T-helper 1 cell treated with Interleukin-12 subunit alpha and Interleukin-12 subunit beta and Interleukin-4 antibody, amounts not matched to agents 30 μg/mL and 1 μg/mL, for 36 hours (primary cell): ENCODE measurements around the gene HYAL1.
A peak's percentile ranks its signal among the peaks of the same experiment; 100 is the strongest.

Experiments used
- H3K27ac Mint-ChIP-seq: one replicate; pipeline ENCODE4 v1.8.0; 2021; ENCODE audit warnings: mild to moderate bottlenecking, mixed read lengths
- H3K27me3 Mint-ChIP-seq: one replicate; pipeline ENCODE4 v1.8.0; 2021; ENCODE audit warnings: low read depth, mixed read lengths
- H3K36me3 Mint-ChIP-seq: one replicate; pipeline ENCODE4 v1.8.0; 2021; ENCODE audit warnings: low read depth, mixed read lengths
- H3K4me1 Mint-ChIP-seq: one replicate; pipeline ENCODE4 v1.8.0; 2021; ENCODE audit warnings: low read depth, mixed read lengths
- H3K4me3 Mint-ChIP-seq: one replicate; pipeline ENCODE4 v1.8.0; 2021; ENCODE audit warnings: mild to moderate bottlenecking, moderate library complexity, mixed read lengths
- H3K9me3 Mint-ChIP-seq: one replicate; pipeline ENCODE4 v1.8.0; 2021; ENCODE audit warnings: mixed read lengths

Gene HYAL1

DNA sequence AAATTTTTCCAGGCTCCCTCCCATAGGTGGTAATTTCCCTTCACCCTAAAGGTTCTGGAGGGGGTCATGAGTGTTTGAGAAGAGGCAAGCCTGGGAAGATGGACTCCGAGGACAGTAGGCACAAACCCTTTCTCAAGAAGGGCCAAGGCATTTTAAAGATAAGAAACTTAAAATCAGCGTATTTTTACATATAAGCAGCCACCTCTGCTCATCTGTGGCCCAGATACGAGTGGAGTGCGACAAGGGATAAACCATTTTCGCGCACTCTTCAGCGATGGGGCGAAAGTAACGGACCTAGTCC, 36.7 kb upstream of the HYAL1 start:
- Mint-ChIP-seq H3K4me1 (peaks cover 36% of the 10 kb centered on the region), H3K36me3 (peaks cover 31% of the 10 kb centered on the region), H3K4me3 (peak overlapping the region; percentile 95), H3K9me3 (no peaks in the 10 kb centered on the region), H3K27me3 (no peaks in the 10 kb centered on the region), H3K27ac (peak overlapping the region; percentile 94)

DNA sequence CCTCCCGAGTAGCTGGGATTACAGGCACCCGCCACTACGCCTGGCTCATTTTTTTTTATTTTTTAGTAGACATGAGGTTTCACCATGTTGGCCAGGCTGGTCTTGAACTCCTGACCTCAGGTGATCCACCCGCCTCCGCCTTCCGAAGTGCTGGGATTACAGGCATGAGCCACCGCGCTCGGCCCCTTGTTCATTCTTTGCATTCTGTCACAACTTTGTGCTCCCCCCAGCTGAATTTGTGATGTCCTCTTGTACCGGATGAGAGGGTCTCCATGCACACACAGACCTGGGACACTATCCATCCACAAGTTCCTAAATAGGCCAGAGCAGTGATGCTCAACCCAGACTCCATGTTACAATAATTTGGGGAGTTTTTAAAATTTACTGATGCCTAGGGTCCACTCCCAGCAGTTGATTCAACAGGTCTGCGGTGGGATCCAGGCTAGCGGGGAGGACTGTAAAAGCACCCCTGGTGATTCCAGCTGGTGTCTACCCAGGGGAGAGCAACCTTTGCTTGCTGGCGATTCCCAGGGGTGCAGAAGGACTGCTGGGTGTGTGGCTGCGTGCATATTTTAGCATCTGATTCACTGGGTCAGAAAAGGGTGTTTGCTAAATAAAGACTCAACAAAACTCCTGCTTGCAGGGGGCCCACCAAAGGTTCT, 36.2 kb upstream of the HYAL1 start:
- peaks cover 31% of the 10 kb centered on the region for H3K36me3 Mint-ChIP-seq
- no peaks in the 10 kb centered on the region for H3K9me3 Mint-ChIP-seq
- H3K4me1 Mint-ChIP-seq: peaks cover 36% of the 10 kb centered on the region
- H3K27me3 Mint-ChIP-seq: no peaks in the 10 kb centered on the region
- peak overlapping the region; percentile 95 for H3K4me3 Mint-ChIP-seq
- H3K27ac Mint-ChIP-seq: peak overlapping the region; percentile 94

DNA sequence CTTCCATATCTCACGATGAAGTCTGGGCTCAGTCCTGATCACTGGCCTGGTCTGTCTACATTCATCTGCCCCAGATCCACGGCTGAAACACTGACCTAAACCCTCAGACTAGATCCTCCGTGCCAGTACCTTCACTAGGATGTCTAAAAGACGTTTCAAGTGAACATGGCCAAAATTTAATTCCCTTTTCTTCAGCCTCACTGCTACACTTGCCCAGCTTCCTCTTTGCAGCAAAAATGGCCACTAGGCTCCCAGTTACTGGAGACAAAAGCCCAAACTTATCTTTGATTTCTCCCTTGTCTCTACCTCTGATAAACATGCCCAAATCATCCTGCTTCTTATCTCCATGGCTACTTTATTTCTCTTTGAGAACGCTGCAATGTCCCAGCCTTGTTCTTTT, 35.6 kb upstream of the HYAL1 start:
- Mint-ChIP-seq H3K27ac (peak overlapping the region; percentile 94), H3K9me3 (no peaks in the 10 kb centered on the region), H3K27me3 (no peaks in the 10 kb centered on the region), H3K36me3 (peaks cover 31% of the 10 kb centered on the region), H3K4me3 (peak overlapping the region; percentile 95), H3K4me1 (peaks cover 41% of the 10 kb centered on the region)

DNA sequence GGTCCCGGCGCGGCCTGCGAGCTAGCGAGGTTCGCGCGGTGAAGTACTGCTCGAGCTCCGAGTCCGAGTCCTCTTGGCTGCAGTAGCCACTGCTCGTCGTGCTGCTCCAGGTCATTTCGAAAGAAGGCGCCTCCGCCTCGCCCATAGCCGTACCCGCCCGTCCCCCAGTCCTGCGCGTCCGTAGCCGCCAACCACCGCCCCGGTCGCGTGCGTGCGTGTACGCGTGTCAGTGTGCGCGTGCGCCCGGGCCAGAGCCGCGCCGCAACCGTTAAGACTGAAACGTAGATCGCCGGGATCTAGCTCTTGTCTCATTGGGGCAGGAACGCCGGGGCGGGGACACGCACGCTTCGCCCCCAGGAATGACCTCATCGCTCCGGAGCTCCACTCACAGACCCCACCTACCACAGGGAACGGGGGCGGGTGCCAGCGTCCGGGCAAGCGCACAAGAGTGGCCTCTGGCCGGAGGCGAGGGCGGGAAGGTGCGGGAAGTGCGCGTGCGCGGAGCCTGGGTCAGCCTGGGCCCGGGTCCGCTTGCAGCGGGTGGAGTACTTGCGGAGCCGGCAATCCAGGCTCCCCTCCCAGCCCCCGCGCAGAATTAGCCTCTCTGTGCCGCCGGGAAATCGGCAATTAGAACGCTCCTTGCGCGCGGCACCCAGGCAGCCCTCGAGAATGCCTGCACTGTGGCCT, 33.9 kb upstream of the HYAL1 start:
- H3K27me3 Mint-ChIP-seq: no peaks in the 10 kb centered on the region

DNA sequence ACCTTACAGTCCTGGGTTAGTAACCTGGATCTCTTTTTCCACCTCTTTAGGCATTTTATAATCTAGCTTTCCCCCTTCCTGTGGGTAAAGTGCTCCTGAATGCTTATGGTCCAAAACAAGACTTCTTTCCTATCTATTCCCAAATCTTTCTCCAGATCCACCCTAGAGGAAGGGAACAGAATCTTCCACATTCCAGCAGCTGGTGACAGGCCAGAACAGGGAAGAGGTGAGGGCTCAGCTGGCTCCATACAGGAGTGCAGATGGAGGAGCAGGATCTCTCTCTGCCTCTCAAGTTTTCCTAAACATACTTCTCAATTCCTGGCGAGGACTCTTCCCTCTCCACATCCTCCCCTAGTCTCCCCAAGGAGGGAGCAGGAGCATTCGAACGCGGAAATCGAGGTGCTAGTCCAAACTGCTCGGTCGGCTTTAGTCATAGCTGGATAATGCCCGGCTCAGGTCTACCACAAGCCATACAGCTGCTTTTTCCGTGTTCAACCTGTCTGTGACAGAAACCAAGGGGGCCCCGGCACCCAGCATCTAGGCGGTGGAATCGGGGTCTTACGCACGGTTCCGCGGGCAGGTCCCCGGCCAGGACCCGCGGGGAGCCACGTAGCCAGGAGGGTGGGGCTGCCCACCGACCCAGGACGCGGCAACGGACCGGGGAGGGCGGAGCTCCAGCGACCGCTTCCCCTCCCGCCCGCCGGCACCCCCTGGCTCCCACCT, 33.2 kb upstream of the HYAL1 start:
- peak overlapping the region; percentile 95 for H3K4me3 Mint-ChIP-seq
- H3K9me3 Mint-ChIP-seq: no peaks in the 10 kb centered on the region
- H3K27me3 Mint-ChIP-seq: no peaks in the 10 kb centered on the region
- peaks cover 47% of the 10 kb centered on the region for H3K4me1 Mint-ChIP-seq
- peak overlapping the region; percentile 94 for H3K27ac Mint-ChIP-seq
- peaks cover 35% of the 10 kb centered on the region for H3K36me3 Mint-ChIP-seq

More for the DNA sequence above, 33.9 kb upstream of the HYAL1 start:
- peak overlapping the region; percentile 95 for H3K4me3 Mint-ChIP-seq
- H3K4me1 Mint-ChIP-seq: peaks cover 46% of the 10 kb centered on the region
- peak overlapping the region; percentile 94 for H3K27ac Mint-ChIP-seq
- H3K36me3 Mint-ChIP-seq: peaks cover 31% of the 10 kb centered on the region
- no peaks in the 10 kb centered on the region for H3K9me3 Mint-ChIP-seq

DNA sequence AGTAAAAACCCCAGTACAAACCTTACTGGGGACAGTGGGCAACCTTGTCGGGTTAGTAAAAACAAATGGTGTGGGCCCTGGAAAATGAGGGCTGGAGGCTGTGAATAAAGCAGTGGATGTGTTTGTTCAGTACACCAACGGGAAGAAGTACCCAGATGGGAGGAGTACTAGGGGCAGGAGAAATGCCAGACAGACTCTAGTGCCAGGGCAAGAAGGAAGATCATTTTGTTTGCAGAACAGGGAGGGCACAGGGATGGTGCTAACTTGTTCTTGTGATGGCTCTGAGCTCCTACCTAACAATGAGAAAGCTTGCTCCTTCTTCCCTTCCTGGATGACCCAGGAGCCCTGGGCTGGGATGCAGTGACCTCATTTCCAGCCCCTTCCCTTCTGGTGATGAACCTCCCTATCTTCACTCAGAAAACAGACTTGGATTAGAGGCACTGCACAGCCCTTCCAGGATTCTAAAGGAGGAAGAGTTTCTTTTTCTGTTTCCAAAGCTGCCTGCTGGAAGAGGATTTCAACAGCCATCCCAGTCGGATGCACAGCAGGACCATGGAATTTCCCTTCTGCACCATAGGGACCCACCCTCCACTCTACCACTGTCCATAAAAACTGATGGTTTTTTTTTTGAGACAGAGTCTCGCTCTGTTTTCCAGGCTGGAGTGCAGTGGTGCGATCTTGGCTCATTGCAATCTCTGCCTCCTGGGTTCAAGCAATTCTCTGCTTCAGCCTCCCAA, 31.1 kb upstream of the HYAL1 start:
- no peaks in the 10 kb centered on the region for H3K27me3 Mint-ChIP-seq
- H3K9me3 Mint-ChIP-seq: no peaks in the 10 kb centered on the region
- peaks cover 36% of the 10 kb centered on the region for H3K4me1 Mint-ChIP-seq
- H3K36me3 Mint-ChIP-seq: peaks cover 39% of the 10 kb centered on the region
- H3K4me3 Mint-ChIP-seq: peak overlapping the region; percentile 49
- peak overlapping the region; percentile 22 for H3K27ac Mint-ChIP-seq

DNA sequence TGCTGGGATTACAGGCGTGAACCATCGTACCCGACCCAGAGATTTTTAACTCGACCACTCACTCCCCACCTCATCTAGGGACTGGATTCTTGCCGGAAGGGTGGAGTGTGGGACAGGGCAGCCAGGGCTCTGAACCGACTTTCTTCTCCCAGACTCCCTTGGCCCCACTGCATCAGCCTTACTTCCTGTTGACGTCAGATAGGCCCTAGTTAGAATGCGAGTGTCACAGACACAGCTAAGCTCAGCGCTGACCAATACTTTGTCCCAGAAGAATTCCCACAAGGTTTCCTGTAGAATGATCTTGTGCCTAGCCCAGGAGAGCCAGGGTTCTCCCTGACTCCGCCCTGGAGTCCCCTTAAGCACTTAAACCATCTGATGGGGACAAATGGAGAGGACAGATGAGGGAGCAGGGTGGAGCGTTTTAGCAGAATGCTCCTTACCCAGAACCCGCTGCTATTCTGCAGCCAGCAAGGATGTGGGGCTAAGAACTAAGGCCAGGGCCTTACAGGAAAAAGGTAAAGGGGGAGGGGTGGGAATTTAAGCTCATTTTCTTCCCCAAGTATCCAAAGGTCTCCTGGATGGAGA, 30.5 kb upstream of the HYAL1 start:
- Mint-ChIP-seq H3K27ac (peak overlapping the region; percentile 82), H3K9me3 (no peaks in the 10 kb centered on the region), H3K4me1 (peaks cover 32% of the 10 kb centered on the region), H3K4me3 (peak overlapping the region; percentile 49), H3K36me3 (peaks cover 35% of the 10 kb centered on the region), H3K27me3 (no peaks in the 10 kb centered on the region)

DNA sequence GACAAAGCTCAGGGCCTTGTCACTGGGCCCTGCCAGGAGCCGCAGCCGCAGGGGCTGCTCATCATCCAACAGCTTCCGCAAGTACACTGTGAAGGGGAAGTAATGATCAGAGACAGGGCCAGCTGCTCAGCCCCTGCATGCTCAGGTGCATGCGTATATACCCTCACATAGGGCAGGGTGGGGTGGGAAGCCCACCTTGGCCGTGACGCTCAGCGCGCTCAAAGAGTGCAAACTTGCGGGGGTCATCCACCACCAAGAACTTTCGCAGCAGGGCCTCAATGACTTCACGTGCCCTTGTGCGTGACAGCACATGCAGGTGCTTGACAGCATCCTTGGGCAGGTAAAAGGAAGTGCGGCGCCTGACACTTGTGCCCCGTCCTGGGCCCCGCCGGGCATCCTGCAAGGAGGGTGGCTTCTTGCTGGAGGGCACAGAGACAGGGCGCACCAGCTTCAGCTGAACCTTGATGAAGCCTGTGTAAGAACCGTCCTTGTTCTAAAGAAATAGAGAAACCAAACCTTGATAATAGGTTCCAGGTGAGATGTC, 28.1 kb upstream of the HYAL1 start:
- H3K4me3 Mint-ChIP-seq: no peak overlapping the region
- no peak overlapping the region for H3K27ac Mint-ChIP-seq
- H3K27me3 Mint-ChIP-seq: no peaks in the 10 kb centered on the region
- peaks cover 32% of the 10 kb centered on the region for H3K36me3 Mint-ChIP-seq
- no peaks in the 10 kb centered on the region for H3K9me3 Mint-ChIP-seq
- peaks cover 36% of the 10 kb centered on the region for H3K4me1 Mint-ChIP-seq

DNA sequence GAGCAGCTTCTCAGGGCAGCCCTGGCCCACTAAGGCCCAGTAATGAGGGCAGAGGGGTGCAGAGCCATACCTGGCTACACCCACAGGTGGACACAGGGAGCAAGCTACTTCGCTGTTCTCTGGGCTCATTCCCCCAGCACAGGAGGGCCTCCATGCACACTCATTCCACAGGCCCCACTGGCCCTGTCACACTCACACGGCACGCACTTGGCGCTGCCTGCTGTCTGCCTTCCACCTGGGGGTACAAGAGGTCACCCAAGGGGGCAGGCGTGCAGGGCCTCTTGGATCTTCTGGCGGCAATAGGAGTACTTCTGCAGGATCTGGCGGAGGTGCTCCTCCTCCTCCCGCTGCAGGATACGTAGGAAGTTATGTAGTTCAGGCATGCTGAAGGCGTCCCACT, 27.0 kb upstream of the HYAL1 start:
- Mint-ChIP-seq H3K9me3 (no peaks in the 10 kb centered on the region), H3K36me3 (peaks cover 22% of the 10 kb centered on the region), H3K27ac (no peak overlapping the region), H3K4me1 (peaks cover 29% of the 10 kb centered on the region), H3K27me3 (no peaks in the 10 kb centered on the region), H3K4me3 (no peak overlapping the region)

DNA sequence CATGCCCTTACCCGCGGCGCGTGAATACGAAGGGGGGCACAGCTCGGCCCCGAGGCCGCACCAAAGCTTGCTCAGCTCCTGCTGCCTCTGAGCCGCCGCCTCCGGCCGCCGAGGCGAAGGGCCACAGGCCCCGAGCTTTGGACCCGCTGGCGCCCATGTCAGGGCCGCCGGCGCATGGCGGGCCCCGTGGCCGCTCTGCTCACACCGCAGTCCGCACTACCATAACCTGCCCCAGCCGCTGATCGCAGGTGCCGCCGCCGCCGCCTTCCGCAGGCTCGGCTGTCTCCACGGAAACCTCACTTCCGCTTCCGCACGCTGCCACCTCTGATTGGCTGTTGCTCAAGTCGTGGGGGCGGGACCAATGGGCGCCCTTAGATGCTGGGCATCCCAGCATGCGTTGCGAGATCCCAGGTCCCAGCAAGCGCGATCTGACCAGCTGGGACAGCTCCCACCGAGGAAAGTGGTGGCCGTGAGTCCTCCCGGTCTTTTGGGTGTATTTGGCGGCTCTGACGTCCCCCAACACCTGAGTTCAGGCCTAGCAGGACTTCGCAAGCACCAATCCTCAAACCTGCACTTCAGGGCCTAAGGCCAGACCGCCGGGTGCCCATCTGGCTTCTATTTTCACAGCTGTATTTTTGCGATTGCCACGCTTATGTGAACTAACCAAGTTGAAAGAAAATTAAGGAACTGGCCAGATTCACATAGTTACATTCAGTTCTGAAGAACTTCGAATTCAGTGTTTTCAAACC, 24.7 kb upstream of the HYAL1 start, which contains the start of gene TUSC2:
TSS of gene TUSC2 (minus strand) at position 281 of the 749 bp plus-strand sequence. CDS start at position 157, 124 bp downstream.
- Mint-ChIP-seq H3K36me3 (peaks cover 22% of the 10 kb centered on the region), H3K27ac (peak within 1 kb of the TSS; percentile 88), H3K9me3 (no peaks in the 10 kb centered on the region), H3K4me1 (peaks cover 20% of the 10 kb centered on the region), H3K4me3 (peak within 1 kb of the TSS; percentile 92), H3K27me3 (no peaks in the 10 kb centered on the region)

DNA sequence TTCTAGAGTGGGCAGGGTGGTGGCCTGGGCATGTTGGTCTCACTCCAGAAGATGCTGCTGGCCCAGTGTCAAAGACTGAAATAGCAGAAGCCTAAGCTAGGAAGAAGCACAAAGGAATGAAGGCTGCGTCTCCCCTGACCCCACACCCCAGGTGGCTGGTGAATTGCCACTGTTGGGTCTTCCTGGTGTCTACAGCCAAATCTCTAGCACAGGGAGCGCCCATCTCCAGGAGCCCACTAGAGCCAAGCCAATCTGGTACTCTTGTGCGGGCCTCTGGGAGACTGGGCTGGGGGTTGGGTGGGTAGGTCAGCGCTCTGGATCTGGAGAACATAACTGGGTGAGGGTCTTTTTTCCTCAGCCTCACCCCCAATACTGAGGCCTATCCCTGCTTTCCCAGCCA, 23.8 kb upstream of the HYAL1 start:
- Mint-ChIP-seq H3K36me3 (peaks cover 21% of the 10 kb centered on the region), H3K27ac (peak overlapping the region; percentile 63), H3K4me3 (peak overlapping the region; percentile 80), H3K9me3 (no peaks in the 10 kb centered on the region), H3K27me3 (no peaks in the 10 kb centered on the region), H3K4me1 (peaks cover 18% of the 10 kb centered on the region)

DNA sequence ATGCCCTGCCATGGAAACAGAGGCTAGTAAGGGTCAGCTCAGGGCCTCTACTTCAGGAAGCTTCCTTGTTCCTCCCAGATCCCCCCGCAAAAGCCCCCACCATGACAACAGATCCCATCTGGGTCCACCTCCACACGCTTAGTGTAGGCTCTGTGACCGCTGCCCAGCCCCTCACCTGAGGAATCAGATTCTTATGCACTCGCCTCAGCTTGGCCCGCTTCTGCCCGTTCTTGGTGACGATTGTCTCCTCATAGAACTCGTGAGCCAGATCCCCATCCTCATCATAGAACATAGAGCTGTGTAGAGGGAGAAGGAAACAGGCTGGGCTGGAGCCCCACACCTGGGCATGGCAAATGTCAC, 22.8 kb upstream of the HYAL1 start:
- Mint-ChIP-seq H3K36me3 (peaks cover 17% of the 10 kb centered on the region), H3K9me3 (no peaks in the 10 kb centered on the region), H3K4me3 (no peak overlapping the region), H3K4me1 (peaks cover 18% of the 10 kb centered on the region), H3K27ac (no peak overlapping the region), H3K27me3 (no peaks in the 10 kb centered on the region)

DNA sequence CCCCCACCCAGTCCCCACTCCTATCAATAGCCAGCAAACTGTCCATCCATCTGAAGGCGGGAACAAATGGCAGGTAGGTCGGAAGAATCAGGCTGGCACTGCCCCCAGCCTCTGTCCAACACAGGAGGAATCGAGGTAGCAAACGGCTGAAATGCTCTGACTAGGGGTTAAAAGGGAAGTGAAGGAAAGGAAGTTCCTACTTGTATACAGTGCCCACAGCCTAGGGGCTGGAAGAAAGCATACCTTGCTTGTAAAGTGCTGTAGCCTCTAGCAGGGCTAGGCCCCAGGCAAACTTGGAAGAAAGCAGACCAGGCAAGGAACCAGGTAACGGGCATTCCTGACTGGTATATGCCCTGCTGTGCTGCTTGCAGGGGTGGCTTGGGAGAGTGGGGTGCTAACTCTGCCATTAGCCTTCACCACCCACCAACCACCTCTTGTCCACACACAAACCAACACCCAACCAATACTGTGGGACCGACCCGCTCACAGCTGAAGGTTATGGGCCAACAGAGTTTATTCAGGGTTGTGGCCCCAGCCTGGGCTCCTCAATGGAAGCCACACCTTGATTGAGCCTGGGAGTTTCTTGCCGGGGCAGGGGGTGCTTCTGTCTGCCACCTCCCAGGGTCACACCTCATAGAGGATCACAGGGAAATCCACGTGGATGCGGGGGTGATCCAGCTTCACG, 22.3 kb upstream of the HYAL1 start:
- no peaks in the 10 kb centered on the region for H3K9me3 Mint-ChIP-seq
- H3K4me3 Mint-ChIP-seq: no peak overlapping the region
- H3K4me1 Mint-ChIP-seq: peaks cover 20% of the 10 kb centered on the region
- peaks cover 13% of the 10 kb centered on the region for H3K36me3 Mint-ChIP-seq
- no peaks in the 10 kb centered on the region for H3K27me3 Mint-ChIP-seq
- no peak overlapping the region for H3K27ac Mint-ChIP-seq
